Lower leg skin (tissue), 3 donors: ENCODE measurements around the gene KIF13A.

Experiments
- POLR2A ChIP-seq, 2 donors: fragments of 450-650 bp; IDR thresholded peaks; one replicate each; pipeline ENCODE4 v1.6.1; 2016 to 2017; ENCODE audit warnings: antibody characterized with exemption in 2 of 2, mild to moderate bottlenecking in 1 of 2, moderate library complexity in 1 of 2
- TF ChIP-seq, protein P1 (sequence below), 3 donors: fragments of 450-650 bp; IDR thresholded peaks; one replicate each; pipeline ENCODE4 v1.5.1; 2016; ENCODE audit warnings: antibody characterized with exemption in 3 of 3, mild to moderate bottlenecking in 3 of 3, moderate library complexity in 2 of 3

DNA sequence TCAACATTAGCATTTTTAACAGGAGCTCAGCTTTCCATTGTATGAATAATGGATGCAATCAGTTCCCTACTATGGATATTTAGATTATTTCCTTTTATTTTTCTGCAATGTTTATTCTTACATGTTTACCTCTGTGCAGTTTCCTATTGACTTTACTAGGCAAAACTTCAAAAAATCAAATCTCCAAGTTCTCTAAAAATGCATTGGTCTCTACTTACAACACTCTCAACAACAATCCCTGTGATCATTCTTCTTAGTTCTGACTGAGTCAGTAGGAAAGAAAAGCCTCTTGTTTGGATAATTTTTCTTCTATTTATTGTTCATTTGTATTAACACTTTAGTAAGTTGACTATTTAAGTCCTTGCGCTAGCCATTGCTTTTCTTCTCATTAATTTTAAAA lies 126.1 kb downstream of the KIF13A start:
- TF ChIP-seq, protein P1, sequence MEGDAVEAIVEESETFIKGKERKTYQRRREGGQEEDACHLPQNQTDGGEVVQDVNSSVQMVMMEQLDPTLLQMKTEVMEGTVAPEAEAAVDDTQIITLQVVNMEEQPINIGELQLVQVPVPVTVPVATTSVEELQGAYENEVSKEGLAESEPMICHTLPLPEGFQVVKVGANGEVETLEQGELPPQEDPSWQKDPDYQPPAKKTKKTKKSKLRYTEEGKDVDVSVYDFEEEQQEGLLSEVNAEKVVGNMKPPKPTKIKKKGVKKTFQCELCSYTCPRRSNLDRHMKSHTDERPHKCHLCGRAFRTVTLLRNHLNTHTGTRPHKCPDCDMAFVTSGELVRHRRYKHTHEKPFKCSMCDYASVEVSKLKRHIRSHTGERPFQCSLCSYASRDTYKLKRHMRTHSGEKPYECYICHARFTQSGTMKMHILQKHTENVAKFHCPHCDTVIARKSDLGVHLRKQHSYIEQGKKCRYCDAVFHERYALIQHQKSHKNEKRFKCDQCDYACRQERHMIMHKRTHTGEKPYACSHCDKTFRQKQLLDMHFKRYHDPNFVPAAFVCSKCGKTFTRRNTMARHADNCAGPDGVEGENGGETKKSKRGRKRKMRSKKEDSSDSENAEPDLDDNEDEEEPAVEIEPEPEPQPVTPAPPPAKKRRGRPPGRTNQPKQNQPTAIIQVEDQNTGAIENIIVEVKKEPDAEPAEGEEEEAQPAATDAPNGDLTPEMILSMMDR (IDR thresholded peaks at IDR 0.05) = no peak
- no peak for TF ChIP-seq POLR2A (IDR thresholded peaks at IDR 0.05)
